Right renal cortex interstitium (tissue), 3 donors: ENCODE data around the gene COL15A1. TPM values are rescaled to one million over a fixed set of nuclear protein-coding genes. Genes with fewer than 3 reads are reported as not detected.

Source experiments
- DNase-seq, 3 donors: peaks; one replicate each; pipeline ENCODE4 v3.0.0-alpha.2; 2013; ENCODE audit warnings: low read depth in 3 of 3, low spot score in 2 of 3
- polyA plus RNA-seq, 3 donors: library from polyadenylated mRNA; unstranded; fragments of 120-200 nt; gene quantifications; one replicate each; pipeline ENCODE4 v1.2.1, GENCODE V29; 2013; ENCODE audit not compliant: insufficient read length in 3 of 3

COL15A1 gene
- polyA plus RNA-seq, 3 donors: 25.8 to 33.0 (median 29.8) TPM

DNA sequence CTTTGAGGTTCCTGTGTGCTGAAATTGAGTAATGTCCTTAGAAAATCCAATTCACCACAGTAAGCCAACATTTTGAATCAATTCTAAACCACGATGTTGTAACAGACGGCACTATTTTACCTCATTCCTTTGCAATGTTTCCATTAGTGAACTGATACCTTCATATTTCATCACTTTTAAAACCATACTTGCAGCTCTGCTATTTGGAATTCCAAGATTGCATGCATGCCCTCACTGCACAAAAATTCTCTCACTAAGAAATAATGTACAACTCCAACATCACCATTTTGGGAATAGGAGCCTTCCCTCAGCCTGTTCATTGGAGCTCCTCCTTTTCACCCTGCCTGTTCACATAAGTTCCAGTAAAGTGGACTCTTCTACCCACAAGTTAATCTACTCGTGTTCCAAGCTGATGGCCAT, 86.4 kb downstream of the COL15A1 start:
- DNase-seq: no peak

- DNase-seq: no peak
These were observed 87.0 kb downstream of the COL15A1 start for GRCh38 chr9:99030610-99031109.

DNA sequence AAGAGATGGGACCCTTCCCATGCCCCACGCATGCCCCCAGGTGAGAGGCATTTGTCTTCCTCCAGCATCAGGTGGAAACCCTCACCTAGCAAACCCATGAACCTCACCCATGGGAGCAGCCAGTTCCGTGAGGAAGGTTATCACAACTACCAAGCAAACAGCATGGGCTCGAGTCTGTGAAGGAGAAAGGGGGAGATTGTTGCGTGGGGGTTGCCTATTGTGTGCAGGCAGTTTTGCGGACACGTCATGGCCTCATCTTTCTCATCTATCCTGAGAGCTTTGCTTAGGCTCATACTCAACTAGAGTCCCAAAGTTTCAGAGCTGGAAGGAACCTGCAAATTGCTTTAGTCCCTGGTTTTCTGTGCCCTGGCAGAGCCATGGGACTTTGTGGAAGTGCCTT, 87.6 kb downstream of the COL15A1 start:
- no peak for DNase-seq

- no peak for DNase-seq
These were observed 88.3 kb downstream of the COL15A1 start for GRCh38 chr9:99031994-99032393.

GRCh38 chr9:99034149-99034548, 90.4 kb downstream of the COL15A1 start:
- DNase-seq: no peak

GRCh38 chr9:99035313-99035712, 91.6 kb downstream of the COL15A1 start:
- no peak for DNase-seq

GRCh38 chr9:99037769-99038483, 94.2 kb downstream of the COL15A1 start:
- no peak for DNase-seq

DNA sequence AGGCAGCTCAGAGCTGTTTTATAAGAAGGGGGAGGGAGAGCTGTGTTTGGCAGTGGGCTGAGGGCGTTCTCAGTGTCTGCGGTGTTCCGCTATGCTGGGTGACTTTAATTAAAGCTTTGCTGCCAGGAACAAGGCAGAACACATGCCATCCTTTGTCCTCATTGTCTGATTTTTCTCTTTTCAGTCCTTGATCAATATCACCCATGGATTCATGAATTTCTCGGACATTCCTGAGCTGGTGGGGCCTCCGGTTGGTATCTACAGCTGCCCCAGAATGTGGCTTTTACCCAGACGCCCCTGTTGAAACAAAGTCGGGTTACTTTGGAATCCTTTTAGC, 94.7 kb downstream of the COL15A1 start:
- DNase-seq: no peak

DNA sequence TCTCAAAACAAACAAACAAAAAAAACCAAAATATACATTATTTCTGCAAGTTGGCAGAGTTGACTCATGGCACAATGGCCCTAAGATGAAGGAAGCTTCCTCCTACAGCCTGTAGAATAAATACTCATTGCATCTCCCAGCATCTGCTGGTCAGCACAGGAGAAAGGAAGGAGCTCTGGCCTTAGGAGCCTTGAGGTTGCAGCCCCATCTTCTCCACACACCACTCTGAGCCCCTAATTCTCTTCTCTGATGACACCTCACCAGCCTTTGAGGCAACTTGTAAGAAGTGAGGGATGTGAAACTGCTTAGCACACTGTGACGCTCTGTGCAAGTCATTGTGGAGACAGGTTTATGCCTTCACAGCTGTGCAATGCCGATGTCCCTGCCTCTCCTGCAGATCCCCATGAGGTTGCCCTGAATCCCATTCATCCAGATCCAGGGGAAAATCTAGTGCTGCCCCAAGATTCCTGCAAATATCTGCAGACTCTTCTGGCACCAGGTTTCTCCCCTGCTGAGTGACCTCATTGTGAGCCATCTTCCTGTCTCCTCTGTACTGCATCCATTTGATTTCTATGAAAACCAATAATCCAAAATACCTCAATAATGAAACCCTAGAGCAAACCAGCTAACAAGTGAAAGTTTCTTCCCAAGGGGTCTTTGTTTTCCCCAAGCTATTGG, 95.9 kb downstream of the COL15A1 start:
- DNase-seq: no peak

- no peak for DNase-seq
These were observed 96.7 kb downstream of the COL15A1 start for GRCh38 chr9:99040251-99040900.

DNA sequence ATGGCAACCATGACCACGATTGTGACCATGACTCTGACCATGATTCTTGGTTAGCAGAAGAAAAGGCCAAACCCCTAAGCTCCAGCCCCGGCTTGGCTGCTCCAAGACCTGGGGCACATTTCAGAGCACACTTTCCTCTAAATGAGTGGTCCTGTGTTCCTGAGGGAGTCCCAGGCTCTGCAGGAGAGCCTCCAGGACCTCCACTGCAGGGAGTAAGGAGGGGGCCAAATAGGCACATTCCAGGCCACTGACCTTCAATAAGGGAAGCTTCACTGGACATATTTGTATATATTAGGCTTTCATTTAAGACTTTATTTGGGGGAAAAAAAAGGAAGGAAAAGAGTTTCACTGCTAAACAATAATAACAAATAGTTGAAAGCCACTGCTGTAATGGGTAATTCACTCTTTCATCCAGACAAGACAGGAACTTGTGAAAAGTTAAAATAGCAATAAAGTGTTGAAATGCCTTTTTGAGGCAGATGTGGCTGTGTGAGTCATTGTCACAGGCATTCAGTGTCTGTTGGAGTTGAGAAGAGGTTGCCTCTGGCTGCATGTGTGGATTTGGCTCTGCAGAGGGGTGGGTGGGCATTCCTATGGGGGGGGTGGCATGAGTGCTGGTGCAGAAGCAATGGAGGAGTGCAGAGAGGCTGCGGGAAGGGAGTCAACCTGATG, 97.3 kb downstream of the COL15A1 start:
- DNase-seq: no peak

GRCh38 chr9:99041618-99042017, 97.9 kb downstream of the COL15A1 start:
- DNase-seq: no peak

DNA sequence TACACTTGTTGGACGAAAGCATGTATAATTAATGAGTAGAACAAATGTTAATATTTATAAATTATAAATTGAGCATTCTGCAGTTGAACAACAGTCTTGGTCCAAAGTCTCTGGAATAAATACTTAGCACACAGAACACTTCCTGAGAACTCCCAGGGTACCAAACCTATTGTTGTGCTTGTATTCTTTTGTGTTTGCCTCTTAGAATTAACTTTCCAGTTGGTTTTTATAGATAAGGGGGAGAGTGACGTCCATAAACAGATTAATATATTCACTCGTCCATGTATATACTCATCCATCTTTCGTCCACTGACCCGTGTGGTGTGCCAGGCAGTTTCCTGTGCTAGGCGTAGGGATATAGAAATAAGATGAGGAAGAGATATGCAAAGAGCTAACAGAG, 98.9 kb downstream of the COL15A1 start:
- no peak for DNase-seq

DNA sequence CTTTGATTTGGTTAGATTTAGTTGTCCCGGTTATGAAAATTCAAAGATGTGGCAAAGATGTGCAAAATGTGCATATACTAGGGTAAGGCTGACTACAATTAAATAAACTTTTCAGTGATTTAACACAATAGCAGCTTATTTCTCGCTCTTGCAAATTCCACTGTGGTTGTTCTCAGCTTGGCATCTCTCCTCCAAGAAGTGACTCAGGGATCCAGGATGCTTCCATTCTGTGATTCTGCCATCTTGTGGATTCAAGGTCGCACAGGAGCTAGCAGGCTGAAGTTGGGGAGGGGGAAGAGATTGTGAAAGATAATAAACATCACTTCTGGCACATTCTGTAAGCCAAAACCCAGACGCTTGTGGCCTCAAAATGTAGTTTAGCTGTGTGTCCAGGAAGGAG, 101.1 kb downstream of the COL15A1 start:
- DNase-seq: no peak

DNA sequence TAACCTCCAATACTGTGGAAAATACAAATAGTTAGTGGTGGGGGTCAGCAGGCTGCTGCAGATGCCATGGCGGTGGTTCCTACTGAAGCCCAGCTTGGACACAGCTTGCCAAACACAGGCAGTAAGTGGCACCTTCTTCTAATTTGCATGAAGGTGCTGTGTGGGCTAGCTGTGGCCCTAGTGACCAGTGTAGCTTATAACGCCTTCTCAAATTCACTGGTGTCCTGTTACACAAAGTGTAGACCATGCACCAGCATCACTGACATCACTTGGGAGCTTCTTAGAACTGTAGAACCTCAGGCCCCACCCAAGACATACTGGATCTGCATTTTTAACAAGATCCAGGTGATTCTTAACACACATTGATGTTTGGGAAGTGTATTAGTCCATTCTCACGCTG, 102.4 kb downstream of the COL15A1 start:
- no peak for DNase-seq

- no peak for DNase-seq
These were observed 102.9 kb downstream of the COL15A1 start for GRCh38 chr9:99046542-99047071.

- DNase-seq: no peak
These were observed 105.5 kb downstream of the COL15A1 start for GRCh38 chr9:99049228-99049627.

DNA sequence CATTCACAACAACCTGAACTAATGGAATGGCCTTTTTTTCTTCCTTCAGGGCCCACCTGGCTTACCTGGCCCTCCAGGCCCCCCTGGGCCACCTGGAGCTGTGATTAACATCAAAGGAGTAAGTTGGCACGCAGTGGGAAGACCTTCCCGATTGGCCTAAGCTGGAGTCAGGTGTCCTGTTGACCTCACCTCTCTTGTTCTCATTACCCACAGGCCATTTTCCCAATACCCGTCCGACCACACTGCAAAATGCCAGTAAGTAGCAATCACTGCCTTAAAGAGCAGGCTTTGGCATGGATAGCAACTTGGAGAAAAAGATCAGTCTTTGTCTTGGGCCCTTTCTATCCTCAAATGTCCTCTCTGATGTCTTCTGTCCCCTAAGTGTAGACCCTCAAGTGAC, 105.9 kb downstream of the COL15A1 start:
- no peak for DNase-seq

- DNase-seq: no peak
These were observed 106.7 kb downstream of the COL15A1 start for GRCh38 chr9:99050292-99050911.

DNA sequence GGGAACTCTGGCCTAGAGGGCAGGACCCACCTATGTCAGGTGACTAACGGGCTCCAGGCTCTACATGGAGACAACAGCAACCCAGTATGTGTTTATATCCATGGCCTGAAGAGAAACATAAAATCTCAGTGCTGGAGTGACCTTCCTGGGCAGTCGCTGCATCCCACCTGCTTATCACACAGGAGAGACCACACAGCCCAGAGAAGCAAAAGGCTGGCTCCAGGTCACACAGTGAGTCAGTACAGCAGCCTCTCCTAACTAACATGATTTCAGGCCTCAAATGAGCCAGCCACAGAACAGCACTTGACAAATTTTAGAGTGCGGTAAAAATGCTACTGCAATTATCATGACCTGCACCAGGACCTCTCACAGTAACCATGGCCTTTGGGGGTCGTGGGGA, 107.2 kb downstream of the COL15A1 start:
- no peak for DNase-seq

GRCh38 chr9:99051406-99051805, 107.7 kb downstream of the COL15A1 start:
- DNase-seq: no peak
